Activated CD4-positive, alpha-beta T cell treated with anti-CD3 and anti-CD28 coated beads for 36 hours (primary cell): Measurements from ENCODE around the gene YDJC. TPM values are rescaled to one million over a fixed set of nuclear protein-coding genes. Genes with fewer than 3 reads are reported as not detected.

Experiments
- microRNA-seq: library from miRNA; unstranded; fragments of <30 nt; microRNA quantifications from one replicate; pipeline ENCODE4 v1.2.0, GENCODE V29; 2021; ENCODE audit warnings: borderline replicate concordance
- total RNA-seq, 2 experiments: library from RNA; stranded (reverse); gene quantifications; one replicate each; pipeline ENCODE4 v1.2.3, GENCODE V29; 2021

Gene YDJC
- total RNA-seq, 2 experiments from 2014 or later = 43.4 to 54.0 TPM

Small RNA genes within 50 kb of the gene (microRNA-seq; reads per million reads assigned to microRNA genes)
- 1,450 reads per million, percentile 86 among the genes with 10 or more reads in this experiment for gene MIR130B
- gene MIR301B = 149 reads per million, percentile 69 among the genes with 10 or more reads in this experiment

Other genes with a start within 250 kb of the YDJC start
- gene RIMBP3B, start 246.3 kb downstream of the YDJC start, total RNA-seq = under 1 TPM; 0.35 to 0.41 TPM
- 1 to 10 TPM; 4.1 to 4.2 TPM for gene HIC2, start 212.7 kb downstream of the YDJC start, total RNA-seq
- gene TMEM191C, start 162.6 kb downstream of the YDJC start, total RNA-seq = 1 to 10 TPM; 1.0 to 1.1 TPM
- under 1 TPM; 0.18 to 0.33 TPM for gene RIMBP3C, start 78.6 kb downstream of the YDJC start, total RNA-seq
- gene UBE2L3, start 62.3 kb downstream of the YDJC start, total RNA-seq = 10 to 100 TPM; 57.3 to 75.5 TPM
- under 1 TPM; 0.23 to 0.33 TPM for gene CCDC116, start 2.7 kb upstream of the YDJC start, total RNA-seq
- gene SDF2L1, start 12.3 kb upstream of the YDJC start, total RNA-seq = 10 to 100 TPM; 13.7 to 32.8 TPM
- 10 to 100 TPM; 42.8 to 57.7 TPM for gene PPIL2, start 36.0 kb upstream of the YDJC start, total RNA-seq
- 1 to 10 TPM; 1.0 to 1.5 TPM for gene YPEL1, start 105.8 kb upstream of the YDJC start, total RNA-seq
- 100 to 1,000 TPM in 1 of 2 experiments, 10 to 100 TPM in 1; 91.9 to 108 TPM for gene MAPK1, start 237.6 kb upstream of the YDJC start, total RNA-seq